ENCODE results near the gene FAM241B.

The FAM241B gene

GRCh38 chr10:69646185-69647060 lies 16.4 kb downstream of the FAM241B start:
- ChIA-PET POLR2A (no interaction called here), CTCF (interaction anchor here (1.0 to 2.1 kb wide), 6 partner anchors 15 to 197 kb away, joined by 3 to 8 read pairs (median 5); no protein-coding TSS in a partner anchor)

GRCh38 chr10:69647126-69647525 lies 17.1 kb downstream of the FAM241B start:
- no peak for DNase-seq (ENCODE audit: extremely low spot score)
- ChIA-PET CTCF (interaction anchor here (1.0 to 2.1 kb wide), 7 partner anchors 14 to 154 kb away, joined by 3 to 8 read pairs (median 4); no protein-coding TSS in a partner anchor), POLR2A (no interaction called here)
- no peak for TF ChIP-seq CTCF (IDR thresholded peaks at IDR 0.05; ENCODE audit: control extremely low read depth, extremely low read depth, low read depth, missing control alignments)

More at GRCh38 chr10:69646185-69647060, 16.4 kb downstream of the FAM241B start:
- no peak for TF ChIP-seq CTCF (IDR thresholded peaks at IDR 0.05; ENCODE audit: control extremely low read depth, extremely low read depth, low read depth, missing control alignments)
- DNase-seq (ENCODE audit: extremely low spot score), result no peak

GRCh38 chr10:69647819-69648218 lies 17.8 kb downstream of the FAM241B start:
- DNase-seq (ENCODE audit: extremely low spot score), result no peak
- TF ChIP-seq CTCF (IDR thresholded peaks at IDR 0.05; ENCODE audit: control extremely low read depth, extremely low read depth, low read depth, missing control alignments), result no peak
- CTCF ChIA-PET, result interaction anchor here (1.1 to 1.8 kb wide), 5 partner anchors 19 to 153 kb away, joined by 3 to 8 read pairs (median 4); no protein-coding TSS in a partner anchor
- POLR2A ChIA-PET, result no interaction called here

- ChIA-PET CTCF (interaction anchor here (1.1 to 1.7 kb wide), 4 partner anchors 19 to 153 kb away, joined by 3 to 8 read pairs (median 4); no protein-coding TSS in a partner anchor), POLR2A (no interaction called here)
- no peak for DNase-seq (ENCODE audit: extremely low spot score)
- no peak for TF ChIP-seq CTCF (IDR thresholded peaks at IDR 0.05; ENCODE audit: control extremely low read depth, extremely low read depth, low read depth, missing control alignments)
Measured at GRCh38 chr10:69648461-69648860, 18.4 kb downstream of the FAM241B start.

GRCh38 chr10:69649786-69650550 lies 19.9 kb downstream of the FAM241B start:
- no peak for DNase-seq (ENCODE audit: extremely low spot score)
- ChIA-PET POLR2A (no interaction called here), CTCF (interaction anchor here (1.0 to 1.7 kb wide), 2 partner anchors 10 to 21 kb away, joined by 3 to 4 read pairs; no protein-coding TSS in a partner anchor)
- TF ChIP-seq CTCF (IDR thresholded peaks at IDR 0.05; ENCODE audit: control extremely low read depth, extremely low read depth, low read depth, missing control alignments), result no peak

DNA sequence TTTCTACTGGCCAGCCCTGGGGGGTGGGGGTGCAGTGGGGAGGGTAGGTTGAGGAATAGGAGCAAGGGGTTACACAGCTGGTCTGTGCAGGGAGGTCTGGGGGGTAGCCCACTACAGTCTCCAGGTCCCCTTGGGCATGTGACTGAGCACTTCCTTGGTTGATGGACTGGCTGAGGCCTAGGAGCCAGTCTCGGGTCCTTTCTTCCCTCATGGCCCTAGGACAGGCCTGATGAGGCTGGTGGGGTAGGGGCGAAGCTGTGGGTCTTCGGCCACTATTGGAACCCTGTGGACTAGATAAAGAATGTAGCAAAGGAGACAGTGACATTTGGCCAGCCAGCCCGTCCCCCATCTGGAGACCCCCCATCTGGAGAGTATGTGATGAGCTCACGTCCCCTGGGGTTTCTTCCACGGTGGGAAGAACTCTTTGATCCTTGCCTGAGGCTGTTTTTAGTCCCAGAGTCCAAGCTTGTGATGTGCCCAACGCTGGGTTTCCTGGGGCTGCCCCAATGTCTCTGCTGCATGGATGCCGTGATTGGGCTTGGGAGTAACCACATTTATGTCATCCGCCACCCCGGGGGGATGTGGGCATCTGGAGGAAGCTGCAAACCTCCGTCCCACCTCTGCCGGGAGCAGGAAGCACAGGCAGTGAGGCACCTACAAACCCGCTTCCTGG lies 20.7 kb downstream of the FAM241B start:
- no peak for DNase-seq (ENCODE audit: extremely low spot score)
- ChIA-PET POLR2A (no interaction called here), CTCF (interaction anchor here (1.0 to 1.7 kb wide), 2 partner anchors 11 to 21 kb away, joined by 3 to 4 read pairs; no protein-coding TSS in a partner anchor)
- TF ChIP-seq CTCF (IDR thresholded peaks at IDR 0.05; ENCODE audit: control extremely low read depth, extremely low read depth, low read depth, missing control alignments), result no peak
